ENCODE measurements around the gene HES7. TPM values are rescaled to one million over a fixed set of nuclear protein-coding genes. Genes with fewer than 3 reads are reported as not detected.
"Not testable (repeated sequence)": the region's sequence is repeated elsewhere in the genome, so short reads cannot be mapped to it uniquely, and the experiment has no call there.

The HES7 gene
- polyA plus RNA-seq, 3 donors, result 0.03 to 0.16 TPM; not detected in 1

DNA sequence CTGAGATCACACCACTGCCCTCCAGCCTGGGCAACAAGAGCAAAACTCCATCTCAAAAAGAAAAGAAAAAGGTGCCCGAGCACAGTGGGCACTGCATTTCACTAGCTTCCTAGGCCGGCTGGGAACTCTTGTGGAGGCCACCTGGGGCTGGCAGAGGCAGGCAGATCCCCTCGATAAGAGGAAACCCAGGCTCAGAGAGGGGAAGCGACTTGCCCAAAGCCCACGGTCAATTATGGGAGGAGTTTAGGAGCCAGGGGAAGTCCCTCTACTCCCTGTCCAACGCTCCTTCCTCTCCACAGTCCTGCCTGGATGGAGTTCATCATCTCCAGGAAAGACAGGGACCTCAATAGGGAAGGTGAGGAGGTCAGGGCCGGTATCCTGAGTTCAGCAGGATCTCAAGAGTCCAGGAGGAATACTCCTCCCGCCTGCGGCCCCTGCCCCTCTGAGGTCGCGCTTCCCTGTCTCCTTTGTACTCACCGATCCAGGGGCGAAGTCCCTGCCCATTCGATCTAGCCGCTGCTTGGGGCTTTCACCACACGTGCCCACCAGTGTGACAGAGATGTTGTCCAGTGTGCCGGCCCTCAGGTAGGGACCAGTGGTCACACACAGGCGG, 6.4 kb downstream of the HES7 start:
- no peak overlapping the region for H3K27ac ChIP-seq (ENCODE audit: low read depth, low read length)
- 4 to 12% (median 7%) methylated on average over 18 of the region's 18 CpGs for WGBS, 3 donors

DNA sequence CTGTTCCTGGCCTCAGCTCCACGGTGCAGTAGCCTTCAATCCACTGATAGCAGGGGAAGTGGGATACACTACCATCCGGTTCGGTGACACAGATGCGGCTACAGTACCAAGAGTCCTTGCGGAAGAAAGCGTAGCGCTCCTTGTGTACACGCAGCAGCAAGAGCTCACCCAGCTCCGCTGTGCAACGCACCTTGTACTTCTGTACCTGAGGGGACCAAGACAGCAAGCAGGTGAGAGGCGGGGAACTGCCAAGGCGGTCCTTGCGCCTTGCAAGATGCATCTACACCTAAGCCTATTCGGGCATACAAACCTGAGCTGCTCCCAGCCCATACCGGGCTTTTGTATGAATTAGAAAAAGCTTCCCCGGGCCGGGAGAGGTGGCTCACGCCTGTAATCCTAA, 7.1 kb downstream of the HES7 start:
- WGBS, 3 donors, result 32 to 58% (median 41%) methylated on average over 18 of the region's 18 CpGs
- no peak overlapping the region for H3K27ac ChIP-seq (ENCODE audit: low read depth, low read length)

- 91 to 95% (median 93%) methylated on average over 6 of the region's 6 CpGs for WGBS, 3 donors
- no peak overlapping the region for H3K27ac ChIP-seq (ENCODE audit: low read depth, low read length)
Observed at GRCh38 chr17:8110907-8111306, 13.0 kb downstream of the HES7 start.

DNA sequence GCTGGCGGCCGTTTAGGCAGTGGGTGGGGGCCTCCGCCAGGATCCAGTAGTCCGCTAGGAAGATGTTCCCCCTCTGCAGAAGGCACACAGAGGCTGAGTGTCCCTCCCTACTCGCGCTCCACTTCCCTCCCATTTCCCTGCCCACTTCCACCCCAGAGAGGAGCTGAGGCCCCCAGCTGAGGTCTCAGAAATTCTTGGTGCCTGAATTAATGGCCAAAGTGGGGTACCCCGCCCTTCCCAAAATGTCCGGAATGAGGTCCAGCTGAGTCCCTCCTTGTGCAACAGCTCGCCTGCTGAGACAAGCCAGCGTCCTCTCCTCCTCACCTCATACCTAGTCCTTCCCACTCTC, 13.5 kb downstream of the HES7 start:
- no peak overlapping the region for H3K27ac ChIP-seq (ENCODE audit: low read depth, low read length)
- WGBS, 3 donors, result 15 to 26% (median 23%) methylated on average over 9 to 10 of the region's 10 CpGs

DNA sequence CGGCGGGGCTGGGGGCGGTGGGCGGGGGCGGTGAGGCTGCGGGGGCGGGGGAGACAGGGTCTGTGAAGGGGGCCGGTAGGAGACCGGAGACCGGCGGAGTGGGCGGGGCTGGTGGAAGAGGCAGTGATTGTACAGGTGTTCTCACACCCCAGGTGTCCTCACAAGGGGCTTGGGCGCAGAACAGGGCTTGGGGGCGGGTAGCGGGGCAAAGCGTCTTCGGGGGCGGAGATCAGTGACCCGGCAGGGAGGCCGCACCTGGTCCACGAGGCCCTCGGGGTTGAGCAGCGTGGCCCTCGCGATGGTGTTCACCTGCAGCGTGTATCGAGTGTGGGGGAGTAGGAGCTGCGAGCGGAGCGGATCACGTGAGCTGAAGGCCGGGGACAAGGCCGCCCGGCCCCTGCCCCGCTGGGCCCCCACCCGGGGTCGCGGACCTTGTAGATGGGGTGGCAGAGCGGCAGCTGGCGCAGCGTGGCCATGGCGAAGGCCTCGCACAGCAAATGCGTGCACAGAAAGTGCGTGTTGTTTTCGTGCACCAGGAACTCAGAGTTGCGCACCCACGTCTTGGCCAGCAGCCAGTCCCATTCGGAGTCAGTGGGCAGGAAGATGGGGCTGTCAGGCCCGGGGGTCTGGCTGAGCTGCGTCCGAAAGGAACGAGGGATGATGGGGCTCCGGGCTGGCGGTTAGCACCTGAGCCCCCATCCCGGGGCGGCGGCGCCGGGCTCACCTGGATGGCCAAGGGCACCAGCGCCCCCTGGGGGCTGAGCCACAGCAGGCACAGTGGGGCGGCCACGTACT, 14.0 kb downstream of the HES7 start:
- 10 to 16% (median 16%) methylated on average over 59 to 63 of the region's 63 CpGs for WGBS, 3 donors
- H3K27ac ChIP-seq (ENCODE audit: low read depth, low read length), result no peak overlapping the region

- no peak overlapping the region for H3K27ac ChIP-seq (ENCODE audit: low read depth, low read length)
- WGBS, 3 donors, result 83 to 90% (median 87%) methylated on average over 33 of the region's 33 CpGs
Observed at GRCh38 chr17:8108972-8109660, 14.8 kb downstream of the HES7 start.

- WGBS, 3 donors, result 76 to 90% (median 82%) methylated on average over 4 of the region's 4 CpGs
- H3K27ac ChIP-seq (ENCODE audit: low read depth, low read length), result not testable (repeated sequence)
Observed at GRCh38 chr17:8106980-8107379, 16.9 kb downstream of the HES7 start.

DNA sequence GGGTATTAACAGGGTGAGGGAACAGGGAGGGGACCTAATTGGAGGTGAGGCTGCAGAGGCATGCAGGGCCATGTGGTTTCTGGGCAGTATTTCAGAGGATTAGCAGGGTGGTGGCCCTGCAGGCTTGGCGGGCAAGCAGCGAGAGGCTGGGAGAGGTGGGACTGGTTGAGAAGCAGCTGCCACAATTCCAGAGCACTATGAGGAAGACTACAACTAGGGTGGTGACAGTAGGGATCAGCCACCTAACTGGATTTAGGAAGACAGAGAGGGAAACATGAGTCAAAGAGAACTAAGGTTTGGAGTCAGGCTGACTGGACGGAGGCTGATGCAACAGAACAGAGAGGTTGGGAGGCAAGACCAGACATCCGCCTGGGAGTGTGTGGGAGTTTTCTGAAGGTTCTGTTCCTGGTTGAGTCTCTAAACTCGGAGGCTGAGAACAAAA, 17.9 kb downstream of the HES7 start:
- 70 to 82% (median 71%) methylated on average over 5 of the region's 5 CpGs for WGBS, 3 donors
- H3K27ac ChIP-seq (ENCODE audit: low read depth, low read length), result no peak overlapping the region

DNA sequence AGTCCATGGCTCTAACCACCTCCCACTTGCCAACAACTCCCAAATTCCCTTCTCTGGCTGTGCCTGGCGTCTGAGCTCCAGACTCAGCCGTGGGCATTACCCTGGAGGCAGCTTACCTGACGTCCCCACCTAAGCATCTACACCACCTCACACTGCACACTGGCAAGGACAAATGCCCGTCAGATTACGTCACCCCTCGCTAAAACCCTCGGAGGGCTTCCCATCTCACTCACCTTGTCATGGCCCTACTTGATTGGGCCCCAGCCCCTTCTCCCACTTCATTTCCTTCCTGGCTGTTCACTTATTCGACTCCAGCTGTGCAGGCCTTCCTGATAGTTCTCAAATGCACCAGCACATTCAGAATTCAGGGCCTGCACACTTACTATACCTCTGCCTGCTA, 19.0 kb downstream of the HES7 start:
- WGBS, 3 donors, result 61 to 71% (median 70%) methylated on average over 8 of the region's 8 CpGs
- H3K27ac ChIP-seq (ENCODE audit: low read depth, low read length), result no peak overlapping the region

- no peak overlapping the region for H3K27ac ChIP-seq (ENCODE audit: low read depth, low read length)
- WGBS, 3 donors, result 81 to 84% (median 84%) methylated on average over 4 of the region's 4 CpGs
Observed at GRCh38 chr17:8103549-8103948, 20.4 kb downstream of the HES7 start.

DNA sequence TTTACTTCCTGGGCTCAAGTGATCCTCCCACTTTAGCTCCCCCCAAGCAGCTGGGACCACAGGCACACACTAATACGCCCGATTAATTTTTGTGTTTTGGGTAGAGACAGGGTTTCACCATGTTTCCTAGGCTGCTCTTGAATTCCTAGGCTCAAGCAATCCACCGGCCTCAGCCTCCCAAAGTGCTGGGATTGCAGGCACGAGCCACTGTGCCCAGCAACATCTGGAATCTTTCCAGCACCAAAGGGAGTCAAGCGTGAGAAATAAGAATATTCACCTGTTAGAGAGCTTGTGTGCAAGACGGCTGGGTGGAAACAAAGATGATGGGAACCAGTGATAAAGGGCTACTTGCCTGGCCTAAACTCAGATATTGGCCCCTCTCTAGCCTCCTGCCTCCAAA, 22.2 kb downstream of the HES7 start:
- 74 to 83% (median 81%) methylated on average over 6 of the region's 6 CpGs for WGBS, 3 donors

DNA sequence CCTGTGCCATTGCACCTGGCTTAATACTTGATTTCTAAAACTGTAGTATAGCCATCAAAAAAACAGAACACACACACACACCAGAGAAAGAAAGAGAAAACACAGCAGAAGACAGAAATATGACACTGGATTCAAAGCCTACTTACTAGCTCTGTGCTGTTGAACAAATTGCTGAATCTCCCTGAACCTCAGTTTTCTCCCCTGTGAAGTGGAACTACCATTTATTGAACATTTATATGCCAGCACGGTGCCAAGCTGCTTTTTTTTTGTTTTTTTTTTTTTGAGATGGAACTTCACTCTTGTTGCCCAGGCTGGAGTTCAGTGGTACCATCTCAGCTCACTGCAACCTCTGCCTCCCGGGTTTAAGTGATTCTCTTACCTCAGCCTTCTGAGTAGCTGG, 23.1 kb downstream of the HES7 start:
- no peak overlapping the region for H3K27ac ChIP-seq (ENCODE audit: low read depth, low read length)
- 71 to 89% (median 87%) methylated on average over 2 of the region's 2 CpGs for WGBS, 3 donors

More for the DNA sequence above, 22.2 kb downstream of the HES7 start:
- H3K27ac ChIP-seq (ENCODE audit: low read depth, low read length), result no peak overlapping the region

DNA sequence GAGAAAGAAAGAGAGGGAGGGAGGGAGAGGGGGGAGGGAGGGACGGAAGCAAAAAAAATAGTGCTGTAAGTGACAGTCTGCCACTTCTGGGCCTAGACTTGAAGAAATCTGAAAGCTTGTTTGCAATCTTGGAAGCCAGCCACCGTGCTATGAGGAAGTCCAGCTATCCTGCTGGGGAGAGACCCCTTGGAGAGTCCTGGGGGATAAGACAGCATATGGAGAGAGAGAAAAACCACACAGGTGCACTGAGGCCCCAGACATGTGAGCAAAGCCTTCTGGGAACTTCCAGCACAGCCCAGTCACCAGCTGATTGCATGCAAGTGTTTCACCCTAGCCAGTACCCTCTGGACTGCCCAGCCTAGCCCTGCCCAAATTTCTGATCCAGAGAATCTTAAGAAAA, 23.8 kb downstream of the HES7 start:
- 23 to 32% (median 25%) methylated on average over 2 of the region's 2 CpGs for WGBS, 3 donors
- H3K27ac ChIP-seq (ENCODE audit: low read depth, low read length), result no peak overlapping the region

DNA sequence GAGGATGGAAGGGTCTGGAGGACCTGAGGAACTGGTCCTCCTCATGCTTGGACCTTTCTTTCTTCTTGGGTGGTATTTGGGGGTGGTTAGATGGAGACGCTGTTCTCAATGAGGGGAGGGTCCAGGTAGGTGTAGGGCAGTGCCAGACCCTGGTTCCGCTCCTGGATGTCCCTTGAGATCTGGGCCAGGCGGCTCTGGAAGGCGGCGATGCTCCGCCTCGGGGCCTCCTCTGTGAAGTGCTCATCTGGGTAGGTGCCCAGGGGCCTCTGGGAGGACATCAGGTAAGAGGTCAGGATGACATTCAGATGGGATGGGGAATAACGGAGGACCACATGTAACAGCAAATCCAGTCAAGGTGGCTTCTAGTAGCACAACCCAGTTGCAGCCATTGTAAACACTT, 27.4 kb downstream of the HES7 start:
- no peak overlapping the region for H3K27ac ChIP-seq (ENCODE audit: low read depth, low read length)
- 88 to 95% (median 93%) methylated on average over 8 of the region's 8 CpGs for WGBS, 3 donors

GRCh38 chr17:8095361-8095760, 28.5 kb downstream of the HES7 start:
- no peak overlapping the region for H3K27ac ChIP-seq (ENCODE audit: low read depth, low read length)
- WGBS, 3 donors, result 70 to 77% (median 71%) methylated on average over 6 of the region's 6 CpGs

GRCh38 chr17:8091033-8091687, 32.7 kb downstream of the HES7 start:
- WGBS, 3 donors, result 26 to 49% (median 45%) methylated on average over 9 of the region's 9 CpGs
- no peak overlapping the region for H3K27ac ChIP-seq (ENCODE audit: low read depth, low read length)

GRCh38 chr17:8089728-8090127, 34.2 kb downstream of the HES7 start:
- no peak overlapping the region for H3K27ac ChIP-seq (ENCODE audit: low read depth, low read length)
- WGBS, 3 donors, result 50 to 76% (median 66%) methylated on average over 6 of the region's 6 CpGs

- H3K27ac ChIP-seq (ENCODE audit: low read depth, low read length), result no peak overlapping the region
- WGBS, 3 donors, result 66 to 82% (median 75%) methylated on average over 5 of the region's 5 CpGs
Observed at GRCh38 chr17:8087952-8088230, 36.0 kb downstream of the HES7 start.

Data from adipose tissue (tissue), 3 donors.